GM21447 (cell line): Measurements from ENCODE around the gene EXD3.
"Not testable (repeated sequence)": the region's sequence is repeated elsewhere in the genome, so short reads cannot be mapped to it uniquely, and the experiment has no call there.

Experiments
- ATAC-seq: cut with Tn5 transposase; IDR thresholded peaks from one replicate; pipeline ENCODE4 v1.9.1; 2021; ENCODE audit not compliant: unreplicated experiment

Gene EXD3

GRCh38 chr9:137458194-137459151, 35.5 kb upstream of the EXD3 start:
- ATAC-seq = no peak

GRCh38 chr9:137457406-137458193, 34.6 kb upstream of the EXD3 start:
- ATAC-seq = no peak

GRCh38 chr9:137456864-137457405, 34.0 kb upstream of the EXD3 start:
- no peak for ATAC-seq

GRCh38 chr9:137456061-137456863, 33.3 kb upstream of the EXD3 start:
- ATAC-seq = no peak

- no peak for ATAC-seq
These were observed 32.5 kb upstream of the EXD3 start for GRCh38 chr9:137455359-137455991.

- no peak for ATAC-seq
These were observed 31.8 kb upstream of the EXD3 start for GRCh38 chr9:137454597-137455358.

GRCh38 chr9:137454145-137454596, 31.2 kb upstream of the EXD3 start:
- ATAC-seq = no peak

DNA sequence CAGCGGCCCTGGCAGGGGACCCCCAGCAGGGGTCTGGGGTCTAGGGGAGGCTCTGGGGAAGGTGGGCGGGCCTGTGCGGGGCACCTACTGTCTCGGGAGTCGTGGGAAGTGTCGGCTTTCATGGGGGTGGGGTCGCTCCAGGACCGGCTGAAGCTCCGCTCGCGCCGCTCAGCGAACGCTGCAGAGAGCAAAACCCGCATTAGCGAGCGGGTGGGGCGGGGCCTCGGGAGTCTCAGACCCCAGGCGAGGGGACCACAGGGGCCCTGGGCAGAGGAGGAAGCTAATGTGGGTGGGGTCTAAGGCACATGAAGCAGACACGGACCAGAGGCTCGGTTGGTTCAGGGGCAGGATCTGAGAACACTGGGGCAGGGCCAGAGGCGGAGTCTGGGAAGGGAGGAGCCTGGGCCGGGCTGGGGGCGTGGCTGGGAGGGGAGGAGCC, 30.7 kb upstream of the EXD3 start:
- no peak for ATAC-seq

DNA sequence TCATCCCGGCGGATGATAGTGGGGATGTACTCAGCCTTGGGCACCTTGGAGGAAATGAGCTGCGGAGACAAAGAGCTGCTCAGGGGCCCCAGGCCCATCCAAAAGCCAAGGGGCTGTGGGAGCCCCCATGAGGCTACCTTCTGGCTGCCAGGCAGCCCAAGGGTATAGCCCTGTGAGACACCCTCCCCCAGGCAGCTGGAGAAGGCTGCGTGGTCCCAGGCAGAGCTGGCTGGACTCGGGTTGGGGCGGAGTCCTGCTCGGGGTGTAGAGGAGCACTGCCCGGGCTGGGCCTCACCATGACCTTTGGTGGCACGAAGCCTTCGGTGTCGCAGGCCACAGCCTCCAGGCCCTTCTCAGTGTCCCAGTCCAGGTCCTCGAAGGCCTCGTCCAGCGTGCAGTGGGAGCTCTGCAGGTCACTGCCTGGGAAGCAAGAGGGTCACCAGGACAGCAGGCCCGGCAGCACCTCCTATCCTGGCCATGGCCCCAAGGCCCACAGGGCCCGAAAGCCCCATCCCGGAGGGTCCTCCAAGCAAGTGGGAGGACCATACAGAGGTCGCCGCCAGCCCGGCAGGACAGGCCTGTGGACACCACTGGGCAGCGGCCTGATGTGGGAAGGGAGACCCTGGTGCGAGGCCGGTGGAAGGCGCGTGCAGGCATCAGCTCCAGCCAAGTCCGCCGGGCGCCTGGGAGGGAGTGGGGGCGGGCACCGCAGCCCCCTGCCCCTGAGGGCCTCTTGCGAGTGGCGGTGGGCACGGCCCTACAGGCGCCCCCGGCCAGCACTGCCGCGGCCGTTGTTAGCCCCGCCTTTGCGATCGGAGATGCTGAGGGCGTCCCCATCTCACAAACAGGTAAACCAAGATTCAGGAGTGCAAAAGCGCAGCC, 30.0 kb upstream of the EXD3 start:
- ATAC-seq = no peak

GRCh38 chr9:137452006-137452760, 29.2 kb upstream of the EXD3 start:
- no peak for ATAC-seq

GRCh38 chr9:137451264-137452005, 28.5 kb upstream of the EXD3 start:
- ATAC-seq = not testable (repeated sequence)

- not testable (repeated sequence) for ATAC-seq
These were observed 27.7 kb upstream of the EXD3 start for GRCh38 chr9:137450539-137451222.

- ATAC-seq = no peak
These were observed 27.1 kb upstream of the EXD3 start for GRCh38 chr9:137449931-137450538.

GRCh38 chr9:137449081-137449844, 26.3 kb upstream of the EXD3 start:
- no peak for ATAC-seq

- ATAC-seq = no peak
These were observed 25.6 kb upstream of the EXD3 start for GRCh38 chr9:137448602-137448962.
